Stimulated activated naive CD8-positive, alpha-beta T cell treated with anti-CD3 and anti-CD28 coated beads, Interleukin-15, Interleukin-2, amounts not matched to agents 100 ng/mL and 50 ng/mL, for 24 hours (primary cell): ENCODE measurements around the gene WHAMM.
A peak's percentile ranks its signal among the peaks of the same experiment; 100 is the strongest.
"Not testable (repeated sequence)": the region's sequence is repeated elsewhere in the genome, so short reads cannot be mapped to it uniquely, and the experiment has no call there.

Experiments used
- H3K27ac Mint-ChIP-seq: one replicate; pipeline ENCODE4 v1.8.0; 2021; ENCODE audit warnings: mild to moderate bottlenecking, mixed read lengths
- H3K27me3 Mint-ChIP-seq: one replicate; pipeline ENCODE4 v1.8.0; 2021; ENCODE audit warnings: mixed read lengths
- H3K36me3 Mint-ChIP-seq: one replicate; pipeline ENCODE4 v1.8.0; 2021; ENCODE audit warnings: low read depth, mixed read lengths
- H3K4me1 Mint-ChIP-seq: one replicate; pipeline ENCODE4 v1.8.0; 2021; ENCODE audit warnings: low read depth, mixed read lengths
- H3K4me3 Mint-ChIP-seq: one replicate; pipeline ENCODE4 v1.8.0; 2021; ENCODE audit warnings: mild to moderate bottlenecking, mixed read lengths
- H3K9me3 Mint-ChIP-seq: one replicate; pipeline ENCODE4 v1.8.0; 2021; ENCODE audit warnings: mixed read lengths

WHAMM gene

DNA sequence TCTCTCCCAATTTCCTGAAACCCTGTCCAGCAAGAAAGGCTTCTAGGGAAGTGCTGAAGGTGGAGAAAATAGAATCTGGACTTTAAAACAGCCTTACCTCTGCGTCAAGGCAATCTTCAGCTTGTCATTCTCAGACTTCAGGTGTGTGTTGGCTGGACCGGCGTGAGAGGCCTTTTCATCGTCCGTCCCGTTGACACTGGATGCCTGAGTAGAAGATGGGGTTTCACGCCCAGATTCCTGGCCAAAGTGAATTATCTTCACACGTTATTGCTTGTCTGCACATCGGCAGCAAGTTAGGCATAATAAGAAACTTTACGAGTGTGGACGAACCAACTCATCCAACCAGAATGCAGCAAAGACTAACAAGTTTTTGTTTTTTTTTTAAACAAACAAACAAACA, 49.5 kb downstream of the WHAMM start:
- no peaks in the 10 kb centered on the region for H3K9me3 Mint-ChIP-seq
- H3K27ac Mint-ChIP-seq: no peak overlapping the region

DNA sequence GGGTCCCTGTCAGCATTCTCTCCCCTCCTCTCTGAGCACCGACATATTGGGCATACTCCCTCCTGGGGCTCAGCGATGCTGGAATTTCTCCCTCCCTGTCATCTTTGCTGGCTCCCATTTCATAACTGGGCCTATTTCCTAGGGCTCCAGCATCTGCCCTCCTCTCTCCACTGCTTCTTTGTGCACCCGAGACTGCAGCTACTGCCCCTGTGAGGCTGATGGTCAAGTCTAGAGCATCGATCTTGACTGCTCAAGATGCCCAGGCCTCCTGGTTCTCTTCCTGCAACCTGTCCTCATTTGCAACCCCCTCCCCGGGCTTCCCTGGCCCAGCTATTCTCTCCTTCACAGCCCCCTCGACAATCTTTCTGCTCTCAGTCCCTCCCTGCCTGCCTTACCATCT, 53.5 kb downstream of the WHAMM start:
- Mint-ChIP-seq H3K36me3 (no peaks in the 10 kb centered on the region), H3K27ac (peak overlapping the region; percentile 24), H3K4me1 (no peaks in the 10 kb centered on the region), H3K4me3 (no peak overlapping the region), H3K9me3 (no peaks in the 10 kb centered on the region), H3K27me3 (no peaks in the 10 kb centered on the region)

More for the DNA sequence above, 49.5 kb downstream of the WHAMM start:
- Mint-ChIP-seq H3K4me3 (no peak overlapping the region), H3K4me1 (peaks cover 7% of the 10 kb centered on the region), H3K27me3 (no peaks in the 10 kb centered on the region), H3K36me3 (no peaks in the 10 kb centered on the region)

GRCh38 chr15:82864967-82865366, 55.5 kb downstream of the WHAMM start:
- H3K9me3 Mint-ChIP-seq: no peaks in the 10 kb centered on the region
- H3K4me1 Mint-ChIP-seq: no peaks in the 10 kb centered on the region
- H3K27ac Mint-ChIP-seq: no peak overlapping the region
- H3K36me3 Mint-ChIP-seq: no peaks in the 10 kb centered on the region
- no peak overlapping the region for H3K4me3 Mint-ChIP-seq
- H3K27me3 Mint-ChIP-seq: no peaks in the 10 kb centered on the region

GRCh38 chr15:82865581-82865980, 56.2 kb downstream of the WHAMM start:
- not testable (repeated sequence) for H3K27ac Mint-ChIP-seq, H3K4me1 Mint-ChIP-seq, H3K9me3 Mint-ChIP-seq, H3K4me3 Mint-ChIP-seq, H3K27me3 Mint-ChIP-seq, H3K36me3 Mint-ChIP-seq

DNA sequence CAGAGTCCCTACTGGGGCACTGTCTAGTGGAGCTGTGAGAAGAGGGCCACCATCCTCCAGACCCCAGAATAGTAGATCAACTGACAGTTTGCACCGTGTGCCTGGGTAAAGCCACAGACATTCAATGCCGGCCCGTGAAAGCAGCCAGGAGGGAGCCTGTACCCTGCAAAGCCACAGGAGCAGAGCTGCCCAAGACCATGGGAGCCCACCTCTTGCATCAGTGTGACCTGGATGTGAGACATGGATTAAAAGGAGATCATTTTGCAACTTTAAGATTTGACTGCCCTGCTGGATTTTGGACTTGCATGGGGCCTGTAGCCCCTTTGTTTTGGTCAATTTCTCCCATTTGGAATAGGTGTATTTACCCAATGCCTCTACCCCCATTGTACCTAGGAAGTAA, 56.6 kb downstream of the WHAMM start:
- H3K27ac Mint-ChIP-seq, H3K36me3 Mint-ChIP-seq, H3K9me3 Mint-ChIP-seq, H3K4me3 Mint-ChIP-seq, H3K27me3 Mint-ChIP-seq, H3K4me1 Mint-ChIP-seq: not testable (repeated sequence)

DNA sequence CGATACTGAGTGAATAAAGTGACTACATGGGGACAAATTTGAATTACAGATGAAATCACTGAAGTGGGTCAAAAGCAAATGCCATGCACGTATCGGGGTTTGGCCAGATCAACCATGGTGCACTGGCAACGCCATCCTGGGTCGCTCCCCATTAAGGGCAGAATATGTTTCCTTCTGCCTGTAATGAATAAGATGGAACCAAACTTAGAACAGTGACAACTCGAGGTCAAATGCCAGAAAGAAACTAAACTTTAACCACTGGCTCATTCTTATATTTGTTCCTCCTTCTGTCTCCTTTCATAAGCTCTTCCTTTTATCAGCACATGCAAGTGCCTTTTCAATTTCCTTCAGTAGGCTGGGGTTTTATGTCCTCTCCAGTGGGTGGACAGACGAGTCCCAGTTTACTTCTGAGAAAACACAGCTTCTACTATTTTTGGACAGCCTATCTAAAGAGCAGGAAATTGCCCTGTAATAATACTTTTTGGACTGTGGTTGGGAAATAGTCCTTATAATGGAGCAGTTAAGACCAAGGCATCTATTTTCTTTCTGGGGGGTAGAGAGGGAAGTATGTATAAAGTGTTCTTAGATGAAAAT, 61.4 kb downstream of the WHAMM start:
- Mint-ChIP-seq H3K27me3 (no peaks in the 10 kb centered on the region), H3K36me3 (no peaks in the 10 kb centered on the region), H3K9me3 (no peaks in the 10 kb centered on the region), H3K27ac (no peak overlapping the region), H3K4me3 (no peak overlapping the region), H3K4me1 (no peaks in the 10 kb centered on the region)

- Mint-ChIP-seq H3K4me1 (no peaks in the 10 kb centered on the region), H3K27ac (no peak overlapping the region), H3K9me3 (no peaks in the 10 kb centered on the region), H3K4me3 (no peak overlapping the region), H3K36me3 (no peaks in the 10 kb centered on the region), H3K27me3 (no peaks in the 10 kb centered on the region)
These were observed 61.9 kb downstream of the WHAMM start for GRCh38 chr15:82871358-82871757.

DNA sequence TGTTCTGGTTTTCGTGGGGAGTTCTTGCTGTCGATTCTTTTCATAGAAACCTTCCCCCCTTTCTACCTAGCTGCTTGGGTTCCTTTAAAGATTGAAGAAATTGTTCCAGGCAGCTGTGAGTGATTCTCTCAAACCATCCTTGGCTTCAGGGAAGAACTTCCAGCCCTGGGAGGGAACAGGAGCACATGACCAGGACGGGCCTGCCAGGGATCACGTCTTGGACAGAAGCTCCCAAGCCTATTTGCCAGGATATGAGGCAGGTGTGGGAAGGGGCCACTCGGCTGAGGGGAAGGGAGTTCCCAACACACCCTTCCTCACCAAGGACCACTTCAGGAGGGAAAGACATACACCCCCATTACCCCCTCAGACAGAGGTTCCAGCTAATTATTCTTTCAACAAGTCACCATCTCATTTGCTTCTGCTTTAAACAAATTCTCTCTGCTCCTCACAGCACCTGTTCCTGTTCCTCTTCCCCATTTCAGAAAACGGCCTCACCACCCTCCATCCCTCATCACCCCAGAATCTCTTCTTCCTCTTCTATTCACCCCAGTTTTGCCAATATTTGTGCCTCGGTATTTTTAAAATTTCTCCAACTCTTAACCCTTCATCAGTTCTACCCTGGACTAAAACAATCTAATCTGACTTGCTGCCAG, 62.5 kb downstream of the WHAMM start:
- no peaks in the 10 kb centered on the region for H3K27me3 Mint-ChIP-seq
- H3K9me3 Mint-ChIP-seq: no peaks in the 10 kb centered on the region
- H3K4me1 Mint-ChIP-seq: no peaks in the 10 kb centered on the region
- H3K36me3 Mint-ChIP-seq: no peaks in the 10 kb centered on the region
- H3K27ac Mint-ChIP-seq: no peak overlapping the region
- H3K4me3 Mint-ChIP-seq: no peak overlapping the region

- Mint-ChIP-seq H3K36me3 (no peaks in the 10 kb centered on the region), H3K27ac (no peak overlapping the region), H3K4me1 (no peaks in the 10 kb centered on the region), H3K9me3 (no peaks in the 10 kb centered on the region), H3K4me3 (no peak overlapping the region), H3K27me3 (no peaks in the 10 kb centered on the region)
These were observed 63.7 kb downstream of the WHAMM start for GRCh38 chr15:82873000-82873680.

DNA sequence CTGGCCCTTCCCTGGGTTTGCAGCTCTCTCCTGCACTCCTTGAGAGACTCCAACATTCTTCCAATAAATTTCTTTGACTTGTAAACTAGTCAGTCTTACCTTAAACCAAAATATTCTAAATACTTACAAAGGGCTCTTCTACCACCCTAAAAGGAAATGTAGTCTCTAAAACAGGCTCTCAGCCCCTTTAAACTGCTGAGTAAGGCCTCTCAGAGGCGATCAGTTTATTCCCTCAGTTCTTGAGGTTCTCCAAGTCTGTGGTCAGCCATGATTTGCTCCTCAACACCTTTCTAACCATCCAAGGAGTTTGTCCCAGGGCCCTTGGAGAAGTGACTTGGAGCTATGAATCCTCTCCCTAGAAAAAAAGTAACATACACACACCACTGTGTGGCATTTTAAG, 64.8 kb downstream of the WHAMM start:
- Mint-ChIP-seq H3K27ac (no peak overlapping the region), H3K4me3 (no peak overlapping the region), H3K27me3 (no peaks in the 10 kb centered on the region), H3K9me3 (no peaks in the 10 kb centered on the region), H3K36me3 (no peaks in the 10 kb centered on the region), H3K4me1 (no peaks in the 10 kb centered on the region)

- Mint-ChIP-seq H3K4me1 (no peaks in the 10 kb centered on the region), H3K4me3 (no peak overlapping the region), H3K36me3 (no peaks in the 10 kb centered on the region), H3K27ac (no peak overlapping the region), H3K9me3 (no peaks in the 10 kb centered on the region), H3K27me3 (no peaks in the 10 kb centered on the region)
These were observed 65.5 kb downstream of the WHAMM start for GRCh38 chr15:82874961-82875360.

DNA sequence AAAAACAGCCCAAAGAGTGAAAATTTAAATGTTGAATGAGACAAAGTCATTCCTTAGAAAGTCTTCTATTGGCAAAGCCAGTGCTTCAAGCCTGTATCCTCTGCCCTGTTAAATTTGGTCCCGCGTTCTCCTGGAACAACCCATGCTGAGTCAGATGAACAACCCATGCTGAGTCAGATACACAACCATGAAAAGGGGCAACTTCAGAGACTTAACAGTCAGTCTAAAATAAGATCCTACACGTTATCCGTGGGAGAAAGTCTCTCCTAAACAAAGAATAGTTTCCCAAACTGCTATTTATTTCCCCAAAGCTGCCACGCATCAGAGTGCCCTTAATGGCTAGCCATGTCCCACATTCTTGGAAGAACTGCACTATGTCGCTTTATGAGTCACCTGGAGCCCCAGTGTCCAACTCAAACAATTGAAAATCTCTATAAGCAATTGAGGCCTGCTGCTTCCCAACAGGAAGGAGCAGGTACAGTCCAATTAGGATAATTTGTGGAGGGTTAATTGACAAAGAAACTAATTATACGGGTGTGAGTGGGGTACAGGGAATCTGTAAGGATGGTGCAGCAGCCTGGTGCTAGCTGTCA, 66.1 kb downstream of the WHAMM start:
- Mint-ChIP-seq H3K27ac (no peak overlapping the region), H3K27me3 (no peaks in the 10 kb centered on the region), H3K36me3 (no peaks in the 10 kb centered on the region), H3K4me1 (no peaks in the 10 kb centered on the region), H3K9me3 (no peaks in the 10 kb centered on the region), H3K4me3 (no peak overlapping the region)

- Mint-ChIP-seq H3K36me3 (no peaks in the 10 kb centered on the region), H3K4me1 (no peaks in the 10 kb centered on the region), H3K27ac (no peak overlapping the region), H3K9me3 (no peaks in the 10 kb centered on the region), H3K27me3 (no peaks in the 10 kb centered on the region), H3K4me3 (no peak overlapping the region)
These were observed 68.4 kb downstream of the WHAMM start for GRCh38 chr15:82877825-82878224.

DNA sequence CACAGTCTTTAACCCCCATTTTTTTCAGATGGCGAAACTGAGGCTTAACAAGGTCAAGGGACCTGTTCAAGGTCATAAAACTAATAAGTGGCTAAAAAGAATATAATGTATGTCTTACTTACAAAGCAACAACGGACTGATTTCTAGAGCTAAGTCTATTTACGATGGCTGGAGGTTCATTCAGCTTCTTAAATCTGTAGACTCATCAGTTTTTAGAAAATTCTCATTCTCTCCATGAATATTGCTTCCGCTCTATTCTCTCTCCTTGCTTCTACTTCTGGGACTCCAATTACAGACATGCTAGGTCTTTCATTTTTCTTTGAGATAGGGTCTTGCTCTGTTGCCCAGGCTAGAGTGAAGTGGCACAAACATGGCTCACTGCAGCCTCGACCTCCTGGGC, 68.9 kb downstream of the WHAMM start:
- Mint-ChIP-seq H3K36me3 (no peaks in the 10 kb centered on the region), H3K27ac (no peak overlapping the region), H3K9me3 (no peaks in the 10 kb centered on the region), H3K27me3 (no peaks in the 10 kb centered on the region), H3K4me1 (no peaks in the 10 kb centered on the region), H3K4me3 (no peak overlapping the region)

GRCh38 chr15:82880704-82881103, 71.3 kb downstream of the WHAMM start:
- Mint-ChIP-seq H3K4me1 (no peaks in the 10 kb centered on the region), H3K9me3 (no peaks in the 10 kb centered on the region), H3K36me3 (no peaks in the 10 kb centered on the region), H3K4me3 (no peak overlapping the region), H3K27ac (no peak overlapping the region), H3K27me3 (no peaks in the 10 kb centered on the region)
